ACC112 (cell line): ENCODE data around the gene FAM20C.
"Not testable (repeated sequence)": the region's sequence is repeated elsewhere in the genome, so short reads cannot be mapped to it uniquely, and the experiment has no call there.

Source experiments
- H2AFZ ChIP-seq: fragments of 200-600 bp; sonication (generic); one replicate; pipeline ENCODE4 v1.6.0; 2017; ENCODE audit warnings: antibody characterized with exemption, low read length; ENCODE audit not compliant: unreplicated experiment
- H3K27ac ChIP-seq: fragments of 200-600 bp; sonication (generic); 2 replicates; pipeline ENCODE4 v1.5.1; 2014; ENCODE audit warnings: low read depth, mild to moderate bottlenecking, antibody characterized with exemption, low read length, moderate library complexity
- H3K27me3 ChIP-seq: fragments of 200-600 bp; sonication (generic); 2 replicates; pipeline ENCODE4 v1.6.1; 2014; ENCODE audit warnings: mild to moderate bottlenecking, antibody characterized with exemption, low read length, moderate library complexity, mixed read lengths; ENCODE audit not compliant: insufficient read depth
- H3K36me3 ChIP-seq: fragments of 200-600 bp; sonication (generic); 2 replicates; pipeline ENCODE4 v1.6.1; 2016; ENCODE audit warnings: mild to moderate bottlenecking, antibody characterized with exemption, low read length, moderate library complexity, mixed read lengths; ENCODE audit not compliant: insufficient read depth
- H3K4me1 ChIP-seq: fragments of 200-600 bp; sonication (generic); one replicate; pipeline ENCODE4 v1.6.1; 2016; ENCODE audit warnings: low read length, mixed read lengths; ENCODE audit not compliant: insufficient read depth, unreplicated experiment, control insufficient read depth
- H3K4me3 ChIP-seq: fragments of 200-600 bp; sonication (generic); 2 replicates; pipeline ENCODE4 v1.5.1; 2014; ENCODE audit warnings: mild to moderate bottlenecking, low read depth, low read length
- H3K79me2 ChIP-seq: fragments of 200-600 bp; sonication (generic); one replicate; pipeline ENCODE4 v1.6.0; 2016; ENCODE audit warnings: low read length; ENCODE audit not compliant: control insufficient read depth, unreplicated experiment, insufficient read depth

Gene FAM20C

DNA sequence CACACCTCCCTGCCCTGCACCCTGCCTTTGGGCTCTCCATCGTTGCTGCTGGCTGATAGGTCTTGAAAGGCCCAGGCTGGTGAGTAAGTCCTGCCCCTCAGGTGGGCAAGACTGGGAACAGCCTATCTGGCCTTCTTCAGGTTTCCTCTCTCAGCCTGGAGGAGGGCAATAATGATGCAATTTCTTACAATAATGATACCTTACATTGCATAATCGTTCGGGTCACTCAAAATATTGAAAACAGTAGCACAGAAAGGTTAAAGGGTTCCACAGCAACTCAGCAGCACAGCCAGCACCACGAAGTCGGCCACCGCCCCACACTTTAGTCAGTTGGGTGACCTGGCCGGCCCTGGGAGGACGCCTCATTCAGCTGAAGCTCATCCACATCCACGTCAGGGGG, 16.0 kb upstream of the FAM20C start:
- H3K79me2 ChIP-seq, result no peaks in the 10 kb centered on the region
- H3K4me1 ChIP-seq, result no peaks in the 10 kb centered on the region
- H3K36me3 ChIP-seq, result no peaks in the 10 kb centered on the region
- no peak overlapping the region for H2AFZ ChIP-seq
- peaks cover 7% of the 10 kb centered on the region; the same call in 1 of the 2 replicates for H3K27me3 ChIP-seq
- no peak overlapping the region for H3K27ac ChIP-seq
- no peak overlapping the region for H3K4me3 ChIP-seq

DNA sequence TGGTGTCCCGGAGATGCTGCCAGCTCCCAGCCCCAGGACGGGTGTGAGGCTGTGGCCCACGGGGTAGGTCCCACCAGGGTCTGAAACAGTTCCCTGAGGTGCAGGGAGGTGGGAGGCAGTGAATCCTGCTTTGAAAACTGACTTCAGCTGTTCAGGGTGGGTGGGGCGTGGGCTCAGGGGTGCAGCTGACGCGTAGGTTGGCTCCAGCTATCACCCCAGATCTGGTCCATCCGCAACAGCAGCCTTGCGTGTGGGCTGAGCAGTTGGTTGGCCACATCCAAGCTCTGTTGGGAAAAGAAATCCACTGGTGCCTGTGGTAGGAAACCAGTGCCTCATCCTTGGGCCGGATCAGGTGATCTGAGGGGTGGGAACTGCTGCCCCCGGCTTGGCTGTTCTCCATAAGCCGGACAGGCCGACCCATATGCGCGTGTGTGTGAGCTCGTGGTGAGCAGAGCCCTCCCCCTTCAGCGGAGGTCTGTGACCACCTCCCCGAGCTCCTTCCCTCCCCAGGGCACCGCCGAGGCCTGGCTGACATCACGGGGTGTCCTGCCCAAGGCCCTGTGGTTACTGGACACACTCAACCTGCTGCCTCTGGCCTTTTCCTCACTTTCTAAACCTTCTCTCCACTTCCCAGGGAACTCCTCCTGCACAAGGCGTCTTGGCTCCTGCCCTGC, 15.4 kb upstream of the FAM20C start:
- Histone ChIP-seq H3K4me1 (no peaks in the 10 kb centered on the region), H3K36me3 (no peaks in the 10 kb centered on the region), H3K79me2 (no peaks in the 10 kb centered on the region), H3K4me3 (no peak overlapping the region), H3K27ac (no peak overlapping the region), H2AFZ (no peak overlapping the region), H3K27me3 (peaks cover 7% of the 10 kb centered on the region; the same call in 1 of the 2 replicates)

DNA sequence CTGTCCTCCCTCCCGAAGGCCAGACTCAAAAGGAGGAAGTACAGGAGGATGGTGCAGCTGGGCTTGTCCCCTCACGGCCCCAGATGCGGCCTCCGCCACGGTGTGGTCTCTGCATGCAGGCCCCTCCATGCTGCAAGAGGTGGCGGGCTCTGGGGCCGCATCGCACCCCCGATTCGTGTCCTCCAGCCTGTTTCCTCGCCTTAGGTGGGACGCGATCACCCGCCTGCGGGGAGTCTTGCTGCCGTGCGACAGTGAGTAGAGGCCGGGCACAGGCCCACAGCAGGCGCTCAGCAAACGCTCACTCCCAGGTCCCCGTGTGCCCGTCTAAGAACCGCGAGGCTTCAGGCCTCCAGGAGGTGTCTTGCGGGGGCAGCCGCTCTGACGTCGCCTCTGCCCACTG, 13.9 kb upstream of the FAM20C start:
- Histone ChIP-seq H3K4me3 (no peak overlapping the region), H2AFZ (no peak overlapping the region), H3K27me3 (peaks cover 7% of the 10 kb centered on the region; the same call in 1 of the 2 replicates), H3K4me1 (no peaks in the 10 kb centered on the region), H3K27ac (no peak overlapping the region), H3K79me2 (no peaks in the 10 kb centered on the region), H3K36me3 (no peaks in the 10 kb centered on the region)

DNA sequence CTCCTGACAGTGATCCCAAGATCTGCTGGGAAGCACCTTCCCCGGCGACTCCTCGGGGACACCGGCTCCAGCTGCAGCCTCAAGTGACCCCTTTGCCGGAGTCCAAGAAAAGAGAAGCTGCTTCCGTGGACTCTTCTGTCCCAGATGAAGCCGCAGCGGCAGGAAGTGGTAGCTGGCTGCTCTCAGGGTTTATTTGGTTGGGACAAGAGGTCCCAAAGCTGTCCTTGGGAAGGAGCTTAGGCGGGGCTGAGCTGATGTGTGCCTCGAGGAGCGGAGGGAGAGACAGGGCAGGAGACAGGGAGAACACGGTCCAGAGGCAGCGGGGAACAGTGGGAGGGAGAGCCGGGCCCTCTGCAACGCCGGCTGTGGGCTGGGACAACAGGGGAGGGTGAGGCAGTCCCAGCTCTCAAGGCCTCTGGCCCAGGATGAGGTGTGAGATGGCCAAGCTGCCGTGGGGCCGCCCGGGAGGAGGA, 13.1 kb upstream of the FAM20C start:
- H2AFZ ChIP-seq, result no peak overlapping the region
- no peaks in the 10 kb centered on the region for H3K79me2 ChIP-seq
- no peaks in the 10 kb centered on the region for H3K36me3 ChIP-seq
- H3K4me1 ChIP-seq, result no peaks in the 10 kb centered on the region
- no peak overlapping the region for H3K27ac ChIP-seq
- no peak overlapping the region for H3K4me3 ChIP-seq
- peaks cover 7% of the 10 kb centered on the region; the same call in 1 of the 2 replicates for H3K27me3 ChIP-seq

DNA sequence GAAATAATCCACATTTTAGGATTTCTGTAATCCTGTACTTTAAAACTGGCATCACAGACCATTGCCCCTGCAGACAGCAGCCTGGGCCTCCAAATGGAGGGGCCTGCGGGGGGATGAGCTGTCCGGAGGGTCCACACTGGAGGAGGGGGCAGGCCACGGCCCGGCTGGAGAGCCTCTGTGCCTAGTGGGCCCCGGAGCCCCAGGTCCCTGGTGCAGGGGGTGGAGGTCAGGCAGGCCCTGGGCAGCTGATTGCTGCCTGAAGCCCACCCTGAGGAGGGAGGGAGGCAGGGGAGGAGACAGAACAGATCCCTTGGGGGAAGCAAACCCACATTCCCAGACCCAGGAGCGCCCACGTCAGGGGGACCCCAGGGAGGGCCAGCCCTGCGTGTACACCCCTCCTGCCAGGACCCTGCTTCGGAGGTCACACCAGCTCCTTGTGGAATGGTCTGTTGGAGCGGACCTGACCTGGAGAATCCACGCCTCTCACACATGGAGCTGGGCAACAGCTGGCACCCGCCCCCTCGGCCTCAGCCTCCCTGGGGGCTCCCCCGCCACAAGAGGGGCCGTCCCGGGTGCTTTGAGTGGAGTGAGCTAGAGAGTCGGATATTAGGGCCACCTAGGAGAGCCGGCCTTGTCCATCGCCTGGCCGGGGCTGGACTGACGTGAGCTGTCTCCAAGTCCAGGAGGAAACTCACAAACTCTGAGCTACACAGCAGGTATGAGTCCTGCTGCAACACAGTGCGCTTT, 12.2 kb upstream of the FAM20C start:
- H3K27me3 ChIP-seq, result peaks cover 7% of the 10 kb centered on the region; the same call in 1 of the 2 replicates
- no peak overlapping the region for H3K27ac ChIP-seq

DNA sequence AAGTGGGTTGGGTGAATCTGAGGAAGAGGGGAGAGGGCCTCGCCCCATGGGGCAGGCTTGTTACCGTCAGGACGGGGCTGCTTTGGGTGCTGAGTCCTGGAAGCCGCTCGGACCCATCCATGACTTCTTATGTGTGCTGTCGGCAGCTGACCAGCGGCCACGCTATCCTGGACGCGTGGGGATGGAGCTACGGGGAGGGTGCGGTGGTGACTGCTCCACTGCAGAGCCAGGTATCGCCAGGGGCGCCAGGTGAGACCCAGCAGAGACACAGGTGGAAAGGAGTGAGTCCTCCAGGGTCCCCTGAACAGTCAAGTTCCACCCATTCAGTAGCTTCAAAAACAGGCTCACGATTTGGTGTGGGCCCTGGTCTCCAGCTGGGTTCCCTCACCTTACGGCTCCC, 10.6 kb upstream of the FAM20C start:
- H2AFZ ChIP-seq, result no peak overlapping the region
- H3K27me3 ChIP-seq, result peaks cover 7% of the 10 kb centered on the region; the same call in 1 of the 2 replicates
- H3K27ac ChIP-seq, result no peak overlapping the region
- no peaks in the 10 kb centered on the region for H3K79me2 ChIP-seq
- no peaks in the 10 kb centered on the region for H3K4me1 ChIP-seq
- H3K4me3 ChIP-seq, result no peak overlapping the region
- no peaks in the 10 kb centered on the region for H3K36me3 ChIP-seq

More for the DNA sequence above, 12.2 kb upstream of the FAM20C start:
- no peak overlapping the region for H2AFZ ChIP-seq
- H3K36me3 ChIP-seq, result no peaks in the 10 kb centered on the region
- H3K4me3 ChIP-seq, result no peak overlapping the region
- no peaks in the 10 kb centered on the region for H3K4me1 ChIP-seq
- H3K79me2 ChIP-seq, result no peaks in the 10 kb centered on the region

DNA sequence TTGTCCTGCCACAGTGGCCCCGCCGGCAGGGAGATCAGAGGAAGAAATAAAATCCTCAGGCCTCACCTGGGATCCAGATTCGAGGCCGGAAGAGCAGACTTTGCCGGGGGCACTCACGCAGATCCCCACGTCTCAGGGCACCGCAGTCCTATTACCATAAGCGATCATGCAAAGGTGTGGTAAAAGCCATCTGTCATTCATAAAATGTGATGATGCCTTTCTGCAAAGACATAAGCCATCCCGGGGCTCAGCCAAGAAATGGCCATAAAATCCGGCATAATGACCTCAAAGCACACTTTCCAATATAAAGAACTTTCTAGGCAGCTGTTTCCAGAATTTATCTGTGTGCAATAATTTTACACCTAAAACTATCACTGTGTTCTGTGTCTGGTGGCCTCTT, 9.9 kb upstream of the FAM20C start:
- not testable (repeated sequence) for H3K27ac ChIP-seq, H3K4me3 ChIP-seq, H3K27me3 ChIP-seq, H2AFZ ChIP-seq, H3K4me1 ChIP-seq, H3K36me3 ChIP-seq, H3K79me2 ChIP-seq

DNA sequence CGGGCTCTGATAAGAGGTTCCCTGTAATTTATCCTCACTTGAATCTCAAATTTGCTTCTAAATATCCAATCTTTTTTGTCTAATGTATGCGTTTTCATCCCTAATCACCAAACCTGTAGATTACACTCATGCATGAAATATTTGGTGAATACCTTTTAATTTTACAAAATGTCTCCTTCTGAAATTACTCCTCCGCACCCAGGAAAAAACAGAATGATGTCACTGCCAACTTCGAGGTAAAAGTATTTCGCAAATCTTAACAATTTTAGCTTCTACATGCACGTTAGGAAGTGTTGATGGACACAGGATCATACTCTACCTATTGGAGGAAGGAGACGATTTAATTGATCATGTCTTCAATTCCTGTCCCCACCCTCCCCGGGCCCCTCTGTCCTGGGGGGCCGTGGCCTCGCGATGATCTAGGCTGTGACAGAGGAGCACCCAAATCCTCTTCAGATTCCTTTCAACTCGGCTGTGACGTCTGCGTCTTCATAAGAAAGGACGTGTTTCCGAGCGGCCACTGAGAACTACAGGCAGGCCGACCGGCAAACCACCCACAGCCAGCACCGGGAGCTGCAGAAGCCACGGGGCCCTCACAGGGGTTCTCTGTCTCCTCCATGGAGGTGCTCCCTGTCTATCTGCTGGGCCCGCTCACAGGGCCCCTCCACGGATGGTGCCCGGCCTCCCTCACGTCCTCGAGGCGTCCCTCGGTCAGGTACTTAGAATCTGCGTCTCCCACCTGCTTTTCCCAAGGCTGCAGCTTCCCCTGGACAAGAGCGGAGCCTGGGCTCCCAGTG, 8.7 kb upstream of the FAM20C start:
- peaks cover 7% of the 10 kb centered on the region; the same call in 1 of the 2 replicates for H3K27me3 ChIP-seq
- no peak overlapping the region for H2AFZ ChIP-seq
- H3K27ac ChIP-seq, result no peak overlapping the region
- no peaks in the 10 kb centered on the region for H3K4me1 ChIP-seq
- H3K79me2 ChIP-seq, result no peaks in the 10 kb centered on the region
- no peak overlapping the region for H3K4me3 ChIP-seq
- no peaks in the 10 kb centered on the region for H3K36me3 ChIP-seq

DNA sequence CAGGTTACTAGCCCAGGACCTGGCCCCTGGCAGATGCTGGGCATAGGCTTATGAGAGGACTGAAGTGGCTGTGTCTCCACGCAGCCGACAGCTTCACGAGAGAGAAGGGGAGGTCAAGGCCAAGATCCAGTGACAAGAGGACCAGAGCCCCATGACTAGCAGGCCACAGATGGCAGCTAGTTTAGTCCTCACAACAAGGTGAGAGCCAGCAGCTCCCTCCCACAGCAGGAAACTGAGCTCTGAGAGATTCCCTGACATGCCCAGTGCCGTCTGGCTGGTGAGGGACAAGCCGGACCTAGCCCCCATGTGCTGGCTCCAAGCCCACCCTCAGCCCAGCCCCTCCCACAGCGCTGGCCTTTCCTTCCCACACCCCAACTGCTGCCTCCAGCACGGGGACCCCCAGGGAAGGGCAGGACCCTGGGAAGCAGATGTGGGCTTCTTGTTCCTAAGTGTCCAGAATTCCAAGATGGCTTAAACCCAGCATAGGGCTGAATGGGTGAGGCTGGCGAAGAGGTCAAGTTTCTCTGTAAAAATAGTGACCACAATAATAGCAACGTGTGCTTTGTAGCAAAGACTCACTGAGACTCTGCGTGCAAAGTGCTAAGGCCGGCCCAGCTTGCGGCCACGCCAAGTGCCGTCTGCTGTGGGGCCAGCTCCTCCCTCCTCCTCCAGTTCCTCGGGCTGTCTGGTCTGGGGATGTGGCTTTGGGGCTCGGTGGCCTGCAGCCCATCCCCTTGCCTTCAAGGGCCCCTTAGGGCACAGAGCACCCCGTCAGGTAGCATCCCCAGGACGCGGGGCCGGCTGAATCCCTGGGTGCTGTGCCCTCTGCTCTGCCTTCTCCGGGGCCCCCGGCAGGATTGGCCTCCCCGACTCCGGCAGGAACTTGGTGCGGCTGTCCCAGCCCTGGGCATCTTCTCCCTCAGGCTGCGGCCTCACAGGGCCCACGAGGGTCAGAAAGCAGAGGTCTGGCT, 7.8 kb upstream of the FAM20C start:
- Histone ChIP-seq H3K79me2 (no peaks in the 10 kb centered on the region), H3K4me1 (no peaks in the 10 kb centered on the region), H3K27me3 (peaks cover 1% of the 10 kb centered on the region; the same call in 1 of the 2 replicates), H3K27ac (no peak overlapping the region), H3K4me3 (no peak overlapping the region), H2AFZ (no peak overlapping the region), H3K36me3 (no peaks in the 10 kb centered on the region)
